C4-2B (cell line): ENCODE data around the gene ATP1B3.

ENCODE experiments used
- CTCF ChIP-seq: fragments of 450-650 bp; conservative IDR thresholded peaks from 2 replicates; pipeline ENCODE4 v1.5.1; 2017; ENCODE audit warnings: mild to moderate bottlenecking
- ZFX ChIP-seq: fragments of 450-650 bp; IDR thresholded peaks from 2 replicates; pipeline ENCODE4 v1.6.1; 2017

- no peak for TF ChIP-seq CTCF
- TF ChIP-seq ZFX: no peak
Observed at GRCh38 chr3:141895731-141896130, 19.3 kb downstream of the ATP1B3 start.
